DND-41 (cell line): ENCODE data around the gene NPSR1.

Experiments
- ATAC-seq: fragments of 200-7000 bp; cut with Tn5 transposase; 3 replicates; pipeline ENCODE4 v1.9.1; 2021; ENCODE audit warnings: low read depth; ENCODE audit not compliant: insufficient read depth
- DNase-seq: peaks from one replicate; pipeline ENCODE4 v3.0.0-alpha.2; 2020
- H2AFZ ChIP-seq: 2 replicates; pipeline ENCODE4 v1.6.0; 2012; ENCODE audit warnings: low read depth, low read length
- H3K27ac ChIP-seq: 2 replicates; pipeline ENCODE4 v1.5.1; 2012; ENCODE audit warnings: low read length, inconsistent platforms
- H3K27me3 ChIP-seq: fragments of 200-600 bp; sonication (generic); 2 replicates; pipeline ENCODE4 v1.6.0; 2012; ENCODE audit warnings: low read length, mild to moderate bottlenecking, inconsistent platforms; ENCODE audit not compliant: insufficient read depth, poor library complexity
- H3K36me3 ChIP-seq: 2 replicates; pipeline ENCODE4 v1.5.1; 2012; ENCODE audit warnings: low read length, inconsistent platforms; ENCODE audit not compliant: insufficient read depth
- H3K4me1 ChIP-seq: 2 replicates; pipeline ENCODE4 v1.5.1; 2012; ENCODE audit warnings: mild to moderate bottlenecking, low read length; ENCODE audit not compliant: insufficient read depth
- H3K4me2 ChIP-seq: 2 replicates; pipeline ENCODE4 v1.6.0; 2012; ENCODE audit warnings: mild to moderate bottlenecking, moderate library complexity, low read length, inconsistent platforms; ENCODE audit not compliant: insufficient read depth
- H3K4me3 ChIP-seq, 2 experiments: fragments of 200-600 bp in 1 of 2; shearing (Covaris generic) in 1 of 2; 2 replicates each; pipeline ENCODE4 v1.5.1; 2012 to 2016; ENCODE audit warnings: inconsistent platforms in 2 of 2, low read length in 2 of 2, mild to moderate bottlenecking in 2 of 2, low read depth in 1 of 2, moderate library complexity in 1 of 2
- H3K79me2 ChIP-seq: 2 replicates; pipeline ENCODE4 v1.6.0; 2012; ENCODE audit warnings: low read length, inconsistent platforms; ENCODE audit not compliant: insufficient read depth
- H3K9ac ChIP-seq: 2 replicates; pipeline ENCODE4 v1.6.0; 2012; ENCODE audit warnings: low read depth, mild to moderate bottlenecking, inconsistent platforms, low read length, moderate library complexity
- H3K9me3 ChIP-seq: 2 replicates; pipeline ENCODE4 v1.5.1; 2012; ENCODE audit warnings: low read length, moderate library complexity, mild to moderate bottlenecking, inconsistent platforms; ENCODE audit not compliant: insufficient read depth, severe bottlenecking
- H4K20me1 ChIP-seq: 2 replicates; pipeline ENCODE4 v1.6.0; 2012; ENCODE audit warnings: low read length; ENCODE audit not compliant: insufficient read depth
- CTCF ChIP-seq: IDR thresholded peaks from 2 replicates; pipeline ENCODE4 v1.5.1; 2012; ENCODE audit warnings: borderline replicate concordance, low read length, moderate library complexity, mild to moderate bottlenecking; ENCODE audit not compliant: poor library complexity, severe bottlenecking; ENCODE audit errors: extremely low read depth
- EZH2 ChIP-seq: IDR thresholded peaks from 3 replicates; pipeline ENCODE4 v1.6.1; 2012; ENCODE audit warnings: borderline replicate concordance, low read depth, mild to moderate bottlenecking, moderate library complexity, low read length, inconsistent platforms; ENCODE audit not compliant: severe bottlenecking

NPSR1 gene

GRCh38 chr7:34726221-34726620 lies 68.2 kb downstream of the NPSR1 start:
- H3K4me1 ChIP-seq: peaks cover 5% of the 10 kb centered on the region; the same call in 1 of the 2 replicates
- no peaks in the 10 kb centered on the region for H3K36me3 ChIP-seq
- DNase-seq (no peak), ATAC-seq (no peak)
- H3K79me2 ChIP-seq: no peaks in the 10 kb centered on the region
- no peaks in the 10 kb centered on the region for H3K9me3 ChIP-seq
- no peak overlapping the region for H3K27ac ChIP-seq
- H3K4me3 ChIP-seq: no peak overlapping the region
- no peak overlapping the region for H3K9ac ChIP-seq
- no peaks in the 10 kb centered on the region for H4K20me1 ChIP-seq
- TF ChIP-seq EZH2 (no peak), CTCF (no peak)
- H3K27me3 ChIP-seq: no peaks in the 10 kb centered on the region
- H2AFZ ChIP-seq: no peak overlapping the region
- no peak overlapping the region for H3K4me2 ChIP-seq

GRCh38 chr7:34727464-34727995 lies 69.5 kb downstream of the NPSR1 start:
- H3K9me3 ChIP-seq: no peaks in the 10 kb centered on the region
- ATAC-seq: no peak
- no peaks in the 10 kb centered on the region for H3K79me2 ChIP-seq
- no peak overlapping the region for H3K9ac ChIP-seq
- no peak for DNase-seq
- no peak for TF ChIP-seq CTCF
- no peak for TF ChIP-seq EZH2
- no peak overlapping the region for H2AFZ ChIP-seq
- no peaks in the 10 kb centered on the region for H4K20me1 ChIP-seq
- no peak overlapping the region for H3K4me2 ChIP-seq
- H3K36me3 ChIP-seq: no peaks in the 10 kb centered on the region
- peaks cover 5% of the 10 kb centered on the region; the same call in 1 of the 2 replicates for H3K4me1 ChIP-seq
- no peak overlapping the region for H3K27ac ChIP-seq
- H3K4me3 ChIP-seq: no peak overlapping the region
- no peaks in the 10 kb centered on the region for H3K27me3 ChIP-seq

GRCh38 chr7:34728156-34728555 lies 70.1 kb downstream of the NPSR1 start:
- H2AFZ ChIP-seq: no peak overlapping the region
- no peak for ATAC-seq
- no peak overlapping the region for H3K27ac ChIP-seq
- no peaks in the 10 kb centered on the region for H3K27me3 ChIP-seq
- TF ChIP-seq CTCF (no peak), EZH2 (no peak)
- H3K9ac ChIP-seq: no peak overlapping the region
- H3K9me3 ChIP-seq: no peaks in the 10 kb centered on the region
- no peaks in the 10 kb centered on the region for H3K36me3 ChIP-seq
- DNase-seq: no peak
- H4K20me1 ChIP-seq: no peaks in the 10 kb centered on the region
- no peak overlapping the region for H3K4me3 ChIP-seq
- H3K79me2 ChIP-seq: no peaks in the 10 kb centered on the region
- H3K4me1 ChIP-seq: peaks cover 5% of the 10 kb centered on the region; the same call in 1 of the 2 replicates
- H3K4me2 ChIP-seq: no peak overlapping the region

GRCh38 chr7:34734771-34735170 lies 76.8 kb downstream of the NPSR1 start:
- no peak for TF ChIP-seq CTCF
- TF ChIP-seq EZH2: no peak
- Histone ChIP-seq H3K4me1 (no peaks in the 10 kb centered on the region), H3K36me3 (no peaks in the 10 kb centered on the region), H3K27me3 (no peaks in the 10 kb centered on the region), H3K4me3 (no peak overlapping the region), H3K9me3 (no peaks in the 10 kb centered on the region), H3K27ac (no peak overlapping the region), H3K9ac (no peak overlapping the region), H3K79me2 (no peaks in the 10 kb centered on the region), H2AFZ (no peak overlapping the region), H4K20me1 (no peaks in the 10 kb centered on the region), H3K4me2 (no peak overlapping the region)
- ATAC-seq (no peak), DNase-seq (no peak)
